IMR-90 (cell line): ENCODE measurements around the gene ALDH3A2.

Experiments used
- MAZ ChIP-seq: IDR thresholded peaks from 2 replicates; pipeline ENCODE4 v1.6.1; 2012; ENCODE audit warnings: low read depth, mild to moderate bottlenecking, low read length, improper control_type of control experiment, moderate library complexity, borderline replicate concordance
- POLR2A ChIP-seq: IDR thresholded peaks from 2 replicates; pipeline ENCODE4 v1.6.1; 2012; ENCODE audit warnings: mild to moderate bottlenecking, low read depth, low read length
- SMC3 ChIP-seq: fragments of 150-350 bp; IDR thresholded peaks from 2 replicates; pipeline ENCODE4 v1.6.1; 2016; ENCODE audit warnings: low read depth, mild to moderate bottlenecking, antibody characterized with exemption, low read length, moderate library complexity
- TF ChIP-seq, protein P1 (sequence below): conservative IDR thresholded peaks from 2 replicates; pipeline ENCODE4 v1.5.1; 2012; ENCODE audit warnings: mild to moderate bottlenecking, low read depth, low read length, improper control_type of control experiment

DNA sequence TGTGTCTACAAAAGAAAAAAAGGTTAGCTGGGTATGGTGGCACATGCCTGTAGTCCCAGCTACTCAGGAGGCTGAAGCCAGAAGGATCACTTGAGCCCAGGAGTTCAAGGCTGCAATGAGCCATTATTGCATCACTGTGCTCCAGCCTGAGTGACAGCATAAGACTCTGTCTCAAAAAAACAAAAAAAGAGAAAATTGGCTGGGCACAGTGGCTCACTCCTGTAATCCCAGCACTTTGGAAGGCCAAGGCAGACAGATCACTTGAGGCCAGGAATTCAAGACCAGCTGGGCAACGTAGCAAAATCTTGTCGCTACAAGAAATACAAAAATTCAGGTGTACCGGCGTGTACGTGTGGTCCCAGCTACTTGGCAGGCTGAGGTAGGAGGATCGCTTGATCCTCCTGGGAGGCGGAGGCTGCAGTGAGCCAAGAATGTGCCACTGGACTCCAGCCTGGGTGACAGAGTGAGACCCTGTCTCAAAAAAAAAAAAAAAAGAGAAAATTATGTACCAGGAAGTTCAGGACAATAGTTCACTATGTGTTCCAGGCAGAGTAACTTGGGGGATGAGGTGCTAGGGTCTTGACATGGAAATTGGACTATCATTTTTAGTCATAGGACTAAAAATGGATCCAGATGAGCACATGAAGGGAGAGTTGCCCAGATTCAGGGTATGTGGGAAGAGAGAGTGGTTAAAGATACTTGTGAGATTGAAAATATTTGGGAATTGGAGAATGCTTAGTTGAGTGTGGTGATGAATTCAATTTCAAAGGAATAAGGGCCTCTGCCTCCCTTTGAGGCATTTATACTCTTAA is 11.0 kb downstream of the ALDH3A2 start:
- no peak for TF ChIP-seq POLR2A
- TF ChIP-seq, protein P1, sequence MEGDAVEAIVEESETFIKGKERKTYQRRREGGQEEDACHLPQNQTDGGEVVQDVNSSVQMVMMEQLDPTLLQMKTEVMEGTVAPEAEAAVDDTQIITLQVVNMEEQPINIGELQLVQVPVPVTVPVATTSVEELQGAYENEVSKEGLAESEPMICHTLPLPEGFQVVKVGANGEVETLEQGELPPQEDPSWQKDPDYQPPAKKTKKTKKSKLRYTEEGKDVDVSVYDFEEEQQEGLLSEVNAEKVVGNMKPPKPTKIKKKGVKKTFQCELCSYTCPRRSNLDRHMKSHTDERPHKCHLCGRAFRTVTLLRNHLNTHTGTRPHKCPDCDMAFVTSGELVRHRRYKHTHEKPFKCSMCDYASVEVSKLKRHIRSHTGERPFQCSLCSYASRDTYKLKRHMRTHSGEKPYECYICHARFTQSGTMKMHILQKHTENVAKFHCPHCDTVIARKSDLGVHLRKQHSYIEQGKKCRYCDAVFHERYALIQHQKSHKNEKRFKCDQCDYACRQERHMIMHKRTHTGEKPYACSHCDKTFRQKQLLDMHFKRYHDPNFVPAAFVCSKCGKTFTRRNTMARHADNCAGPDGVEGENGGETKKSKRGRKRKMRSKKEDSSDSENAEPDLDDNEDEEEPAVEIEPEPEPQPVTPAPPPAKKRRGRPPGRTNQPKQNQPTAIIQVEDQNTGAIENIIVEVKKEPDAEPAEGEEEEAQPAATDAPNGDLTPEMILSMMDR, result no peak
- no peak for TF ChIP-seq MAZ
- no peak for TF ChIP-seq SMC3
